GM21360 (cell line): ENCODE measurements around the gene FAM156B.
"Not testable (repeated sequence)": the region's sequence is repeated elsewhere in the genome, so short reads cannot be mapped to it uniquely, and the experiment has no call there.

Experiments used
- ATAC-seq: cut with Tn5 transposase; IDR thresholded peaks from one replicate; pipeline ENCODE4 v1.9.1; 2021; ENCODE audit warnings: mild to moderate bottlenecking, moderate library complexity; ENCODE audit not compliant: unreplicated experiment

The FAM156B gene, protein sequence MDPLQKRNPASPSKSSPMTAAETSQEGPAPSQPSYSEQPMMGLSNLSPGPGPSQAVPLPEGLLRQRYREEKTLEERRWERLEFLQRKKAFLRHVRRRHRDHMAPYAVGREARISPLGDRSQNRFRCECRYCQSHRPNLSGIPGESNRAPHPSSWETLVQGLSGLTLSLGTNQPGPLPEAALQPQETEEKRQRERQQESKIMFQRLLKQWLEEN

DNA sequence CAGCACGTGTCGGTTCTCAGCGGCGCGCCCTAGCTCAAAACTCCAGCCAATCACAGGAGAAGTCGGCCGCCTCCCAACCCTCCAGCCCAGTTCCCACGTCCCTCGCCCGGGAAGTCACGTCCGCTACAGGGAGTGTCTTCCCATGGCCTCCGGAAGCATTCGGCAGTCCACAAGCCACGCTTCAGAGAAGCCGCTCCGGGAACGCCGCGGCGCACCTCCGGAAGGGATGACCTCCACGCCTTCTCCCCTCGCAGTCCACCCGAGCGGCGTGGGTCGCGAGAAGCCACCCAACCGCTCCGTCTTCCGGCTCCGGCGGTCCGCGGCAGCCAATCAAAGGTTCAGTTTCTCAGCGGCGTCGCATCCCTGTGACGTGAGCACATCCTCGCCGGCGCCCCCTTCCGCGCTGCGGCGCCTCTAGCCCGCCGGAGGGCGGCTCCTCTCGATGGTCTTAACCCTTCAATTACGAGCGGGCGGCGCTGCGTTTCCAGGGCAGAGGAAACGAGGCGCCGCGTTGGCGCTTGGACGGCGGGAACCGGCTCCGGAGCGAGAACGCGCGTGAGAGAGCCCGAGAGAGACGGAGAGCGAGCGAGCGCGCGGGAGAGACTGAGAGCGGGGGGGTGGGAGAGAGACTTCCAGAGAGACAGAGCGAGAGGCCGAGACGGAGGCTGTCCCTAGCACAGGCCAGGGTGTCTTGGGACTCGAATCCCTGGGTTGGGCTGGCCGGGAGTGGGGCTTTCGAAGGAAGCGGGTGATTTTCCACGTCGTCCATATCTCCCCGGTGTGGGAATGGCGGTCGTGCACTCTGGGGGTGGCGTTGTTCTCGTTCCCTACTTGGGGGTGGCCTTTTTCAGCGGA lies at the start of gene FAM156B:
FAM156B (plus strand) TSS at position 476 of the 855 bp plus-strand sequence. CDS start 9,896 bp downstream, outside the sequence.
- peak; percentile 78 for ATAC-seq

DNA sequence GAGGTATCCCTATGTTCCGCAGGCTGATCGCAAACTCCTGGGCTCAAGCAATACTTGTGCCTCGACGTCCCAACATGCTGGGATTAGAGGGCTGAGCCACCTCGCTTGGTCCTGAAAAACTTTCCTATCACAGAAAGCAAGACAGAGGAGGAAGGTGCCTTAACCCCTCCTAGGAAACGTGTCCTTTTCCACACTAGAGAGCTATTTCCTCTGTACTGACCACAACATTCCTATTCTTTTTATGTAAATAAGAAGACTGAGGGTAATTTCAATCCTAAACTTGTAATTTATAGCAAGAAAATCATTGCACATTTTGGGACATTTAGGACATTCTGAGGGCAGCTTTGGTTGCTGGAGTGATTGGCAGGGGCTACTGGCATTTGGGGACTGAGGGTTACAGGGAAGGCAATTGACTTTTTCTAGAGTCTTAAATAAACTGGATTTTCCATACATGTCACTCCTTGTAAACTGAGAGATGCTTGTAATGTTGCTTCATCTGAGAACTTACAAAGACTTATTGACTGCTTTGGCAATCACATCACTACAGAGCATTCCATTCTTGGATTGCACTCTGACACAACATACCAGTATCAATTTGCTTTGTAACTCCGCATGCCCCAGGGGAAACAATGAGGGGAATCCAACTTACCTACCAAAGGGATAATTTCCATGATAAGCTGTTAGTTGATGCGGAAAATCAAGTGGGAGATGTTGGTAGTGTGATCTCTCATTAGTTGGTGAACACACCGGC lies 44.8 kb upstream of the FAM156B start:
- ATAC-seq, result no peak

DNA sequence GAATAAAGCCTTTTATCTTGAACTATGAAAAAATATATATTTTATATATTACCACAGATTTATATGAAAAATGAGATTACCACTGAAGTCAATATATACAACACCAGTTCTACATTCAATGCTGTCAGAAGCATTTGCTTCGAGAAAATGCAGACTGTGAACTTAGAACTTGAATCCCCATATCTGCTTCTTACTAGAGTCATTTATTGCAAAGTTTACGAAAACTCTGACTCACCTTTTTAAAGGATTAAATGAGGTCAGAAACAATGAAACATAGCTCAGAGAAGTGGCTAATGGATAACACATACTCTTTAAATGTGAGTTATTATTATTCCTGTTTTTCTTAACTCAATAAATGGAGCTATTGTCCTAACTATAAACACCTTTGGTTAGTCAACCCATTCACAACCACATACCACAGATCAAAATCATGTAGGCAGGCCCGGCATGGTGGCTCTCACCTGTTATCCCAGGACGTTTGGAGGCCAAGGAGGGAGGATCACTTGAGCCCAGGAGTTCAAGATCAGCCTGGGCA lies 40.1 kb upstream of the FAM156B start:
- not testable (repeated sequence) for ATAC-seq

DNA sequence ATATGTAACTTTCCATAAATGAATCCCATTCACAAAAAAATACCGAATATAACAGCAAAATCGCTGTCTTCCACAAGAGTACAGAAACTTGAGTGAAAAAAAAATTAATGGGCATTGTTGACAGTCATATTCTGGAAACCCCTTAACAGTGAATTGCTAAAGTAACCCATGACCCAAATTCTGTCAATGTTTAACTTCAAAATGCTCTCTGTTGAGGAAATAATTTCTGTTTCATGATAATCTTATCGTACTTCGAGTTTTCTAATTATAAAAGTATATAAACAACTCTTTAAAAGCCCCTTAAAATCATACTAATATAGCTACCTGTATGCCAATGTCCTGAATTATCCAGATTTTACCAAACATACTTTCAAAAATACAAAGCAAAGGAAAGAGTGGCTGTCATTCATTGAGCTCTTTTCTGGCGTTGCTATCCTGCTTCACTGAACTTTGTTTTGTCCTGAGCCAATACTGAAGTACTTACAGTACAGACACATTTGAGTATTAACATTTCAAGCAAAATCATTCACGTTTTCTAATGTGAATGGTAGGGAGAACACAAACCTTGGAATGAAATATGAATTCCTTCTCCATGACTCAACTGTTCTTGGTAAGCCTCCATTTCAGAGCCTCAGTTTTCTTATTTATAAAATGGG lies 31.7 kb upstream of the FAM156B start:
- no peak for ATAC-seq

DNA sequence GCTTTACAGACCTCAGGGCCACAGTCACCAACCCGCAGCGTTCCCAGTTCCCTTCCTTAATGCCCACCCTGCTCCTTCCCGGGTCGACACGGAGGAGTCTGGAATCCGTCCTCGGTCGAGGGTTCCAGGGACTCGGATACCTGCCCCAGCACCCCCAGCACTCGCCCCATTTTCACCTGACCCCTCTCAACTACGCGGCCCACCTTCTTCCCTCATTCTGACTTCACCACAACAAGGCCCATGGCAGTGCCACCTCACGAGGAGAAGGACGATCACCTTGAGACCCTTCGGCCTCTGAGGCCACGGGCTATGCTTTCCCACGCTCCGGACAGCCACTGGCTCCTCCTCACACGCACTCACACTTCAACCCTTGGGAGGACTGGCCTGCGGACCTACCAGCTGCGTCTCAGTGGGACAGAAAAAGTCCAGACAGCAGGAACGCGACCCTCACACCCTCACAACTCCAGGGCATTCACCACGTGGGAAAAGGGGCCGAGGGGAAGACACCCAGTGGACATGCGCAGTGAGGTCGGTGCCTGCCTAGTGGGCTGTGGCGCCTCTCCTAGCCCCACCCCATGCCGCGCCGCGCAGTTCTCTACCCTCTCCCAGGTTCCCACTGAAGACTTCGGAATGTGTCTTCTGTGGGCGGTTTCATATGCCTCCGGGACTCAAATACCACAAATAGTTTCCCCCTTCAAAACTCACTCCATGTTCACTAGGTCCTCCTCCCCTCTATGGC lies 29.4 kb upstream of the FAM156B start, which contains the start of gene XAGE3:
XAGE3 (minus strand) TSS at position 474 of the 739 bp plus-strand sequence. CDS start 950 bp downstream, outside the sequence.
- ATAC-seq, result no peak

DNA sequence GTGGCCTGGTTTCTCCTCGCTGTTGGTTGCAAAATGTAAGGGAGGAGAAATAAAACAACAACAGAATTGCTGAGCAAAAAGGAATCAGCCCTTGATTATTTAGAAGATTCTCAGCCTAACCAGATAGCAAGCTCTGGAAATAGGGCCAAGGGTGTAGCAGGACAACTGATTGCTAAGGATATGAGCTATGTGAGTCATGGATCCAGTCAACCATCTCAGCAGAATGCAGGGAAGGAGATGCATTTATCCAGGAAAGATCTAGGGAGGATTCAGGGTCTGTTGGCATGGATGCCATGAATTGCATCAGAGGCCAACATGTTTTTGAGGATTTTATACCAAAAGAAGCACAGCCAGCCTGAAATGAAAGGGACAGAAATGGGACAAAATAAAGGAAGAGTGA lies 27.1 kb upstream of the FAM156B start:
- ATAC-seq, result no peak

DNA sequence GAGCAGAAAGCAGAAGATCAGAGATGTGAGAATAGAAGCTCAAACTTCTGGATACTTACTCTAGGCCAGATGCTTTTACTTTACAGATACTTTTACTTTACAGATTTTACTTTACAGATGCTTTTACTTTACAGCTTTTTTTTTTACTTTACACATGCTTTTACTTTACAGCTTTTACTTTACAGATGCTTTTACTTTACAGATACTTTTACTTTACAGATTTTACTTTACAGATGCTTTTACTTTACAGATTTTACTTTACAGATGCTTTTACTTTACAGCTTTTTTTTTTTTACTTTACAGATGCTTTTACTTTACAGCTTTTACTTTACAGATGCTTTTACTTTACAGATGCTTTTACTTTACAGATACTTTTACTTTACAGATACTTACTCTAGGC lies 23.3 kb upstream of the FAM156B start:
- ATAC-seq, result not testable (repeated sequence)

DNA sequence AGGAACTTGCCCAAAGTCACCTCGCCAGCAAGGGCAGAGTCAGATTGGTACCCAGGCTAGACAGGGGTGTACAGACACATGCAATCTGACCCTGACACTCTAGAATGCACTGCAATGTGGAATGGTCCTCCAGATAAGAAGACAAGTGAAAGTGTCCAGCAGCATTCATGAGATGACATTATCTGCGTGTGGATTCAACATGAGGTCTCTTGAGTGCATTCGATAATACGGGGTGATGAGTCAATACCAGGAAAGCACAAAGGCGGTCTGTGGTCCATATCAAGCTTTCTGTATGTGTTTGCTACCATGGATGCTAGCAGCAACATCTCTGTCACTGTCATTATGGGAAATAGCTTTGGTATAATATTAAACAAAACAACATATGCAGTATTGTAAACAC lies 22.5 kb upstream of the FAM156B start:
- ATAC-seq, result no peak

DNA sequence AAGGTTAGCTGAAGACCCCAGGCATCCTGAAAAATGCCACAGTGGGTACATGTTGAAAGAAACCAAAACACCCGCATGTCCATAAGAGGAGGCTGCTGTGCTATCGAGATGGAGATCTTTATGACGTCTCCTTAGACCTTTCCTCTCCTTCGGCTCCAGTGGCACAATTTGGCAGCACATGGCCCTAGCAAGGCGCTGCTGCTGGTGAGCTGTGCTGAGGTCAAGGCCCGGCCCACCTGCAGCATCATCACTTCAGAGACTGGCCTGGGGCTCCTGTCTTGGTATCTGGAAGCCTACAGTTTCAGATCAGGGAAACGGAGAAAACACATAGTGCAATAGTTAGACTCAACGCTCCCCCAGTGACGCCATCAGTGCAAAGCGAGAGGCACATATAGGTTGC lies 21.7 kb upstream of the FAM156B start:
- not testable (repeated sequence) for ATAC-seq

DNA sequence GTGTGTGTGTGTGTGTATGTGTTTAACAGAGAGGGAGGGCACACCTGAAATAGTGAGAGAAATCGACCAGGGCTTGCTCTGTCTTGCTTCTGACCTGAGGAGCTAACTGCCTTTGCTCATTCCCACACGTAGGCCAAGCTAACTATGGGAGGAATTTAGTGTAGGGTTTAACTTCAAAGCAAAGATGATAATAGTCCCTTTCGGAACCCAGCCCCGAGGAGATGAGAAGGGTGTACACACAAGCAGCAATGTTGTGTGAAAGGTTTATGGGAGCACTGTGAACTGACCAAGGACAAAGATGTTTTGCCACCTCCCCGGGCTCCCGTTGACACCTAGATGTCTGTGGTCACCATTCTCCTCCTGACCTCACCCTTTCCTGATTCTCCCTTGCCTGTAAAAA lies 20.7 kb upstream of the FAM156B start:
- ATAC-seq, result not testable (repeated sequence)

DNA sequence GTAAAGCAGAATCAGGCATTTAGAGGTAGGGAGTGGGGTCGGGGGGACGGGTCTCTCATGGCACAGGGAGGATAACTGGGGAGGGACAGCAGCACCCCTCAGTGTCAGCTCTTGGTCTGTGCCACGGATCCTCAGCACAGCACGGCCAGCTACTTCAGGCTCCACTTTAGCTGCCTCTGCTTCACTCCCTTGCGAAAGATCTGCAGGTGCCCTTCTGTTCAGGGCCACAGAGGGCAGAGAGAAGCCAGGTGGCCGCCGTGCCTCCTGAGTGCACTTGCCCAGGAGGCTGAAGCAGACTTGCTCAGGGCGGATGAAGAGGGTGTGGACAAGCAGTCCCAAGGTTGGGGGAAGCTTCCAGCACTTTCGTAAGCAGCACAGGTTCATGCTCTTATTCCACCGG lies 9.7 kb upstream of the FAM156B start:
- ATAC-seq, result not testable (repeated sequence)

DNA sequence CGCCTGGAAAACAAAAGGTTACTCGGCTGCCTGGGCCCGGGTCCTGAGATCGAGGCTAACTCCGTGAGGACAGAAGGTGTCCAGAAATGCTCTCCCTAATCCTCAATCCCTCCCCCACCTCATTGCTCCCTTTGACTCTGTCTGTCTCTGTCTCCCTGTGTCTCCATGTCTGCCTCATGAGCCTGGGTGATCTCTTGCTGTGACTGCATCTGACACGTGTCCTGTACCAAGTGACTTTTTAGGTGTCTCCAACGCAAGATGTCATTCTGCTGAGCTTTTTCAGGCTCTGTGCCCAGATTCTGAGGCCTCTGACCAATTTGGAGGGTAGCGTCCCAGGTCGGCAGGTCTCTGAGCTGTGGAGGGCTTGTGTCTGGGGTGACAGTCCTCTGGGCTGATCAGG lies 9.0 kb upstream of the FAM156B start:
- not testable (repeated sequence) for ATAC-seq

DNA sequence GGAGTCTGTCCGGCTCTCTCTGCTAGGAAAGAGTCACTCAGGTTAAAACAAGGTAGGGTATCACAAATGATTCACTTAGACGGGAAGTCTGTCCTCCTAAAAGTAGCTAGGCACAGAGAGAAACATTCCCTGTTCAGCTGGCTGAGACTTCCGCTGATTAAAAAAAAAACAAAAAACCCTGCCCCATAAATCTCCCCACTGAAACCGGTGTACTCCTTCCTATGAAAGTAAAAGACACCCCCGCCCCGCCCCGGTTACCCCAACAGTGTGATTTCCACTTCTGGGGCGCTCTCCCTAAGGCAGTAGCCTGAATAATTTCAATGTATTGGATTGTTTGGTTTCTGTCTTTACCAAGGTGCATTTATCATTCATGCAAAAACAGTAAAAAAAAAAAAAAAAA lies 692 bp upstream of the FAM156B start:
- peak; percentile 19 for ATAC-seq

DNA sequence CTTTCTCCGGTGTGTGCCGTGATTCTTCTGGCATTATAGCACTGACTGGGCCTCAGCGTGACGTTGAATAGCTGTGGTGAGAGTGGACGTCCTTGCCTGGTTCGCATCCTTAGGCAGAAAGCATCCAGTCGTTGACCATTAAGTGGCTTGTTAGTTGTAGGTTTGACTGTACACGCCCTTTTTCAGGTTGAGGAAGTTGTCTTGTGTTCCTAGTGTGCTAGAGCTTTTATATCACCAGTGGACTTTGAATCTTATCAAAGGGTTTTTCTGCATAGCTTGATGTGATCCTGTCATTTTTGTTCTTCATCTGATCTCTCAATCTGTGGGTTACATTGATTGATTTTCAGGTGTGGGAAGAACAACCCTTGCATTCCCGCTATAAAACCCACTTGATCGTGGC lies 8.4 kb downstream of the FAM156B start:
- not testable (repeated sequence) for ATAC-seq

DNA sequence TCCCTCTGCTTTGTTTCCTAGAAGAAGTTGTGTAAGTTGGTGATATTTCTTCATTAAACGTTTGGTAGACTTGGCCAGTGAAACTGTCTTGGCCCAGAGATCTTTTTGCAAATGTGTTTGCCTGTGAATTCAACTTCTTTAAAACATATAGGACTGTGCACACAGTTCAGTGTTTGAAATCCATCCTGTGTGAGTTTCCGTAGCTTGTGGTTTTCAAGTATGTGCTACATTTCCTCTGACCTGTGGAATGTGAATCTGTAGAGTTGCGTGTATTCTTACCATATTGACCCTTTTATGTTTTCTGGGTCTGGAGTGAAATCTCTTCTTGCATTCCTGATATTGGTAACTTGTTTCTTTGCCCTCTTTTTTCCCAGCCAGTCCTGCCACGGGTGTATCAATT lies 8.9 kb downstream of the FAM156B start:
- not testable (repeated sequence) for ATAC-seq

DNA sequence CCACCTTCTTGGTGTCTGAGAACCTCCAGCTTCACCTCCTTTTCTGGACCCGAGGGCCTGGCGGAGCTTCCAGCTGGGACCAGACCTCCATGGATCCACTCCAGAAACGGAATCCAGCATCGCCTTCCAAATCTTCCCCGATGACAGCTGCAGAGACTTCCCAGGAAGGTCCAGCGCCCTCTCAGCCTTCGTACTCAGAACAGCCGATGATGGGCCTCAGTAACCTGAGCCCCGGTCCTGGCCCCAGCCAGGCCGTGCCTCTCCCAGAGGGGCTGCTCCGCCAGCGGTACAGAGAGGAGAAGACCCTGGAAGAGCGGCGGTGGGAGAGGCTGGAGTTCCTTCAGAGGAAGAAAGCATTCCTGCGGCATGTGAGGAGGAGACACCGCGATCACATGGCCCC lies 10.0 kb downstream of the FAM156B start:
- not testable (repeated sequence) for ATAC-seq

DNA sequence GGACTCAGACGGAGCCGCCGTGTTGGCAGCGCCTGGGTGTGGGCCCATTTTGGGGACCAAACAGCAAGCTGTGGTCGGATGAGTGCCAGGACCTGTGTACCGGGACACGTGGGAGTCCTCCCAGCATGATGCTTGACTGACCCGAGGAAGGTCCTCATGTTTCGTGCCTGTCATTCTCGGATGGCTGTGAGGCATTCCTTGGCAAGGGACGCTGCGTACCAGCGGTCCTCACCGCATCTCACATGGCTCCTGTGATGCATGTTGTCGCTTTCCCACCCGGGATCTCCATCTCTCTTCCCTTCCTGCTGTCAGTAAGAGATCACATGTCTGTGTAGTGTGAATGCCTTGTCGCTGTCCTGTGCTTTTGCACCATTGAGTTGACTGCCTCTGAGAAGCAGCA lies 10.8 kb downstream of the FAM156B start:
- not testable (repeated sequence) for ATAC-seq

DNA sequence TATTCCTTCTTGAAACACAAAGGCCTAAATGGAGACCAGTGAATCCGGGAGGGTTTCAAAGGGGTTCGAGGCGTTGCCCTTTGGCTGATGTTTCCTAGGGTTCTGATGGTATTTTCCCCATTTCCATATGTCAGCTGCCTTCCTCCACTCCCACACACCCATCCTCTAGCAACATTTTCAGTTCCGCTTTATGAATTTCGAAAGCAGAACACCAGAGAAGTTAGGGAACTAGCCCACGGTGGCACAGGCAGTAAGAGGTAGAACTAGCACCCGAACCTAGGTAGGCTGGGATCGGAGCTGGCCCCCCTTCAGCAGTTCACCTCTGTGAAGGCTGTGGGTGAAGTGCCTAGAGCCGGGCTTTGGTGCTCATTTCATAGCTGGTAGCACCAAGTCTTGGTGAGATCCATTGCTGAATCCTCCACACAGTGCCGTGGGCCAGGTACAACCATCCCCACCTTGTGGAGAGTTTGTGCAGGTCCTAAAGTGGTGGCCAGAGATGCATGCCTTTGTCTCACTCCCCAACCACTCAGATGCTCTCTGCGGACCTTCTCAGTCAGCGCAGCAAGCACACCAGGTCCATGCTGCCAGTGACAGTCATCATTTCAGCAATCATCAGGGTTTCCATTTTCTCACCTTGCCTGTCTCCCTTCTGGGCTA lies 12.3 kb downstream of the FAM156B start:
- not testable (repeated sequence) for ATAC-seq

DNA sequence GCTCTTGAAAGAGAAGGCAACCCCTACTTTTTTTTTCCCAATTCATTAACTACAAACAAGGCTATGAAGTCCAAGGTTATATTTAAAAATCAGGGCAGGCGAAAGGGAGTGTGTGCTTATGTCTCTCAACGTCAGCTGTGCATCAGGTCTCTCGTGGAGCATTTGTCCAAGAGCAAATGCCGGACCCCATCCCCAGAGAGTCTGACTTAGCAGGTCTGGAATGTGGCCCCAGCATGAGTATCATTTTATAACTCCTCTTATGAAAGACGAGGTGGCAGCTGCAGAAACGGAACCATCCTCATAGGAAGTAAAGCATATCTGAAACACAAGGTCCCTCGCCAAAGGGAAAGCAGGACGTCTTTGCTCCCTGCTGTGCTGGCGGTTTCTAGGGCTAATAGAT lies 16.6 kb downstream of the FAM156B start:
- not testable (repeated sequence) for ATAC-seq
